ENCODE results near the gene HOXD10.

HOXD10 gene

DNA sequence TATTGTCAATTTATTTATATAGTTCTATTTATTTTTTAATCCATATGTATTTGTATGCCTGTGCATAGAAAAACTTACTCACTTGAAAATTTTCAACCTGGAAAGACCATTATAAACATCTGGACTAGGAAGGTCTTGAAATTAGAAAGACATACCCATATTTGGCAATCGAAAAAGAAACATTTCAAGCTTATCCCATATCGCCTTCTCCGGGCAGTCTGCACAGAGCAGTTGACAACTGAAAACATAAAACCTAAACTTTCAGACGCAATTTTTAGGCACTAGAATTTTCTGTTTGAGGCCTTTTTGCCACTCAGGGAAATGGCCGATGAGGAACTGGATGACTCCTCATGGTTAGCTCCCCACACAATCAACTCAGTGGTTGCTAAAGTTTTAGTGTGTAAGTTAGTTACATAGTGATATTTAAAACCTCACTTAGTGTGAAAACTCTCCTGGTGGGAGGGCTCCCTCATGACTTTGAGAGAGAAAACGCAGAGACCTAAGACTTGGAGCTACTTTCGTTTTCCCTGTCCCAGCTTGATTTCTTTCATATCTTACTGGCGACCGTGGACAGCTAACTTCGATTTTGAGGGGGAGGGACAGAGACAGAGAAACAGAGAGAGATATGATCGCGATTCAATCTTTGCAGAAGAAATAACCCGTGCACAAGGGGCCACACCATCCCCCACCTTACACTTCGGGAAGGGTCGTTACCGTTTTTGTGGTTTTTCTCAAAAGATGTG is 20.2 kb upstream of the HOXD10 start:
- no peak for DNase-seq (ENCODE audit: low read depth in 2 of 2)

DNA sequence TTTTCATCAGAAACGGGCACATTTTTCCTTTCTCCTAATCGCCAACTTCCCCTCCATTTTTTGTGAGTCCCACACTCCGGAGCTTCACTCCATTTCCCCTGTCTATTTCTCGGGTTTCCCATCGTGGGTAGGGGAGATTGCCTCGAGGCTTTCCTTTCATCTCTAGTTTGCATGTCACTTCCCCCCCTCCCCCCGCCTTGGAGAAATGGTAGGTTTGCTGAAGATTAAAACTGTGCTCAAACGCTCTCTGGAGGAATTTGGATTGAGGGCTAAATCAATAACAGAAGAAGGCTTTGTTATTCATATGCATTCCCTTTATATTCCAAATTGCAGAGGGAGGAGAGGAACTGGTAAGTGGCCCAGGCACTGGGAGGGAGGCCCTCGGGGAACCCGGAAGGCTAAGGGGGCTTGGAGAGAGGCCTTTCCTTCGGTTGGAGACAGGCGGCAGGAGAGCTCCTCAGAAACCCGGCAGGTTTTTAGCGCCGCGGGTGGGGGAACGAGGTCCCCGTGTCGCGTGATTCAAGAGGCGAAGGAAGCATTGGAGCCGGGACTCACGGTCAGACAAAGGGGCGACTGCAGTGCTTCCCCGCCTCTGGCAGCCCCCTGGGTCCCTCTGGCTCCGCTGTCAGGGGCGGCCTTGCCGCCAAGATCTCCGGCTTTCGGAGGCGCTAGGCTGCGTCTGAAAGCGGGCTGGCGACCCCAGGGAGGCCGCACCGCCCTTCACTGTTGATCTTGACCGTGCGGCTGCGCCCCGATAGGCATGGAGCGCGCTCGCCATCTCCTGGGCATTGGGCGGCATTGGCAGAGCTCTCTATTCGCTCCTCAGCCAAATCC is 19.4 kb upstream of the HOXD10 start:
- DNase-seq (ENCODE audit: low read depth in 2 of 2), result peak; percentile 13 to 31

DNA sequence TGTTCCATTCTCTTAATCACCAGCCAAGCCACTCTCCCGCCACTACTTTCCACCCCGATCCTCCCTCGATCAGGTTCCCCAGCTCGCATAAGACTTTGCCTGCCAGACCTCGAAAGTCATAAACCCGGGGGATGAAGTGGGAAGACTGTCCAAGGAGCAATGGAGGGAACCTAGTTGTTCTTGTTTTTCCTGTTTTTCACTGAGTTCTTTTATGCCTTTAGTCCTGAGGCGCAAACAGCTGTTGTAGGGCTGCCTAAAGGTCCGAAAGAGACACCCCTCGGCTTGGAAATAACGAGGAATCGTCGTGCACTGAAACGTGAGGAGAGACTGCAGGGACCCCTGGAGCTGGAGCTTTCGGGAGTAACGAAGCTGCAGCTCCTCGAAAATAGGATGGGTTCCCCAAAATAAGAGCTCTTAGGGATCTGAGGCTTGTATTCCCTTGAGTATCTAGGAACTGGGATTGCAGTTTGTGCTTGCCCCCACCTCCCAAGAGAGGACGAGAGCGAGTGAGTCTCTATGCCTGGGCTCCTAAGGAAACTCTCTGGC is 18.7 kb upstream of the HOXD10 start:
- DNase-seq (ENCODE audit: low read depth in 2 of 2), result no peak

DNA sequence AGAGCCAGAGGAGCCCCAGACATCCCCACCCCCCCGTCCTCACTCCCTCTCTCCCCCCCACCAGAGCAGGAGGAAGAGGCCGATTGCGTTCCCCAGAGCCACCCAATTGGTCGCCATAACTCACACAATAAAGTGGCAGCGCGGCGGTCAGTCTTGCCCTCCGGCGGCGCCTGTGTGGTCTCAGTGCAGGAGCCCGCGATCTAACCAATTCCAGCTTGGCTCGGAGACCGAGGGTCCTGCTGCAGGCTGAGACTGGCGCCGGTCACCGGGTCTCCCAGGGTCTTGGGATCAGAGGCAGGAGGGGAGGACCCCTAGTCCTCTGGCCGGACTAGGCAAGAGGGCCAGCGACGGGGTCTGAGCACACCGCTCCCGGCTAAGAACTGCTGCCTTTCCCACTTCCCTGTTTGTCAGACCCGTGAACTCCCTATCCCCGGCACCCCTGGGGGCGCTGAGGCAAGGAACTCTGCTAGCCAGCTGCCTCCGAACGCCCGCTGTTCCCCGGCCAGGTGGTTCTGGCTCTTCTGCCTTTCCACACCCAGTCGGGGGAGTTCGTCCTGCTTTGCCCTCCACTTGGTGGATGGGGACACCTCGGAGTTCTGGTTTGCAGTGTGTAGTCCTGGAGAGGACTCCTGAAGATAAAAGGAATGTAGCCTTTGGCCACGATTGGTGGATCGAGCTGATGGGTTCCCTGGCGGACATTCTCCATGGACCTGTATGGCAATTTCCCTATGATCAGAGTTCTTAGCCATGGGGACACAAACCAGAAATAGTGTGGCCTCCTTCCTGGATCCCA is 18.0 kb upstream of the HOXD10 start:
- no peak for DNase-seq (ENCODE audit: low read depth in 2 of 2)

DNA sequence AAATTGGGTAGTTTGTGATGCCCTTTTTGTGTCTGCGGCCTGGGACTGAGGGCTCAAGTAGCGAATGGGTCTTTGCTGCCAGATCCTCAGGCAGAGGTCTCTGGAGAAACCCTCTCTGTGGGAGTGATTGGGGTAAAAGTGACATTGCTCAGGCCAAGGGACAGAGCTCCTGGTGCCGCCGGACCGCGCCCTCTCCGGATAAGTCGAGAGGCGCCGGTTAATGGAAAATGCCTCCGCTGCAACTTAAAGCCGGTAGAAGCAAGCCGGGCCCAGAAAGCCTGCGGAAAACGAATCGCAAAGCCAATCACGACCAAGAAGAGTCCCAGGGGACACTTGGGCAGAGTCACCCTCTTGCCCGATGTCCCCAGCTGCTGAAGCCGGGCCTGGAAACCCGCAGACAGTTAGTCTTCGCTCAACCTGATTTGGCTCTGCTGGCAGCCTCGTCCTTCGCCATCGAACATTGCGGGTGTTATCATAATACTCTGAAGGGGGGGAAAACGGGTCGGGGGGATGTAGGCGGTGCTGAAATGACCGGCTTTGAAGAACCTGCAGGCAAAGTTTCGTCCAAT is 17.3 kb upstream of the HOXD10 start:
- no peak for DNase-seq (ENCODE audit: low read depth in 2 of 2)

DNA sequence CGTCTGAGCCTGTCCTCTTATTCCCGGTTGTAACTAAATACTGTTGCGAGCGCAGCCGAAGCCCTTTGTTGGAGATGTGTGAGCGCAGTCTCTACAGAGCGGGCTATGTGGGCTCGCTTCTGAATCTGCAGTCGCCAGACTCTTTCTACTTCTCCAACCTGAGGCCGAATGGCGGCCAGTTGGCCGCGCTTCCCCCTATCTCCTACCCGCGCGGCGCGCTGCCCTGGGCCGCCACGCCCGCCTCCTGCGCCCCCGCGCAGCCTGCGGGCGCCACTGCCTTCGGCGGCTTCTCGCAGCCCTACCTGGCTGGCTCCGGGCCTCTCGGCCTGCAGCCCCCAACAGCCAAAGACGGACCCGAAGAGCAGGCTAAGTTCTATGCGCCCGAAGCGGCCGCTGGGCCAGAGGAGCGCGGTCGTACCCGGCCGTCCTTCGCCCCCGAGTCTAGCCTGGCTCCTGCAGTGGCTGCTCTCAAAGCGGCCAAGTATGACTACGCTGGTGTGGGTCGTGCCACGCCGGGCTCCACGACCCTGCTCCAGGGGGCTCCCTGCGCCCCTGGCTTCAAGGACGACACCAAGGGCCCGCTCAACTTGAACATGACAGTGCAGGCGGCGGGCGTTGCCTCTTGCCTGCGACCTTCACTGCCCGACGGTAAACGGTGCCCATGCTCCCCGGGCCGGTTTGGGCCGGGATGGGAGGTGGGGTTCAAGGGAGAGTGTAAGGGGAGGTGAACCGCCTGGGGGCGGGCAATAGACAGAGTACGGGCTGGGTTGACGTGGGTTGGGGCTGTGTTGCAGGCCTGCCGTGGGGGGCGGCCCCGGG is 16.6 kb upstream of the HOXD10 start, which contains the start of gene HOXD12:
HOXD12 (plus strand) TSS at position 68 of the 819 bp plus-strand sequence; CDS start at position 75, 7 bp downstream.
- no peak for DNase-seq (ENCODE audit: low read depth in 2 of 2)

DNA sequence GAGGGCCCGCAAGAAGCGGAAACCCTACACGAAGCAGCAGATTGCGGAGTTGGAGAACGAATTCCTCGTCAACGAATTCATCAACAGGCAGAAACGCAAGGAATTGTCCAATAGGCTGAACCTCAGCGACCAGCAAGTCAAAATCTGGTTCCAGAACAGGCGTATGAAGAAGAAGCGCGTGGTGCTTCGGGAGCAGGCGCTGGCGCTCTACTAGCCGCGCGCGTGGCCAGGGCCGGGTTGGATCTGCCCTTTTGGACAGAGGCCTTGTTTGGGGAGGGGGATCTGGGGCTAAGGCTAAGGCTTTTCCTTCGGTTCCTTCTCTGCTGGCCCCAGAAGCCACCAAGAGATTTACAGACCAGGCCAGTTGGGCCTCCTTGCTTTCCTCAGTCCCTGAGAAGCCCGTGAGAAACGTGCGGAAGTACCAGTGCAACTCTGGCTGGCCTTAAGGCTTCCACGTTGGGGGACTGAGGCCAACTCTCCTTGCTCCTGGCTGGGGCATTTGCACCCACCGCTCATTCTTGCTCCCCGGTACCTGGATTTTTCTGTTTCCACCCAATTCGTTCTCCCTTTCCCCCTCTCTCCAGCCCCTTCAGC is 15.9 kb upstream of the HOXD10 start:
- no peak for DNase-seq (ENCODE audit: low read depth in 2 of 2)

DNA sequence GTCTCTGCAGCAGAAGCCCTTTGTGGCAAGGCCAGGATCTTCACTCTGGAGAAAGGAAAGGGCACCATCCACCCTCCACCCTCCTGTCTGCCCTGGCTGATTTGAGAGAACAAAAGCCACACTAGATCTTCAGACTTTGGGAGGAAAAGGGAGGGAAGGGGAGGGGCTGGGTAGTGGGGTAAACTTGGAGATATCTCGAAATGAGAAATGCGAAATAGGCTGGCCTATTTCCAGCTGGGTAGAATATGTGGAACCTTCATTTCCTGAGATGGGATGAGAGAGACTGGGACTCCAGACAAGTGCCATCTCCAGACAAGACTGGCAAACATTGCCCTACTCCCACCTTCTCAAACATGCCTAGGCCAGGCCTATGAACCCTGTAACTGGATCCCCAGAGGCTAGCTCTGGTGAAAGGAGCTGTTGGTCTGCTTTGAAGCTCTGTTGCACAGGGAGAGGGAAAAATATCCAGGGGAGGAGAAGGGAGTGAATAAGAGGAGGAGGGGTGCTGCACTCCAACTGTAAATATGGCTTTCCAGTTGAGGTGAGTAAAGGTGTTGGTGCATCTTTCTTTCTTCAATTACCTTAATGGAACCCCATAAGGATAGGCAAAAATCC is 15.3 kb upstream of the HOXD10 start:
- no peak for DNase-seq (ENCODE audit: low read depth in 2 of 2)

DNA sequence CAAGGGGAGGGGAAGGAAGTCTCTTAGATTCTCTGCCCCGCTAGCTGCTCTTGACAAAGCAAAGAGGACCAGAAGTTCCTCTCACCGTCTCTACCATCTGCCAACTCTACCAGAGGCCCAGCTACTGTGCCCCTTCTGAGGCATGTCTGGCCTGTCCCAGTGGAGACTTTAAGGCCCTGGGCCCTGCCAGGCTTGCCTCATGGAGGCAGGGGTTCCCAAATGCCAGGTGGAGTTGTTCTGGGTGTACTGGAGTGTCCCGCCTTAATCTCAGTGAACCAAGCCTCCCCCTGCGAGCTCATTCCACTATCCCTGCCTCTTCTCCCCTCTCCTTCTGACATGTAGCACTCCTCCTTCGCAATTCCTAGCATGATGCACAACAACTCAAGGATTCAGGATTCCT is 14.7 kb upstream of the HOXD10 start:
- DNase-seq (ENCODE audit: low read depth in 2 of 2), result no peak

DNA sequence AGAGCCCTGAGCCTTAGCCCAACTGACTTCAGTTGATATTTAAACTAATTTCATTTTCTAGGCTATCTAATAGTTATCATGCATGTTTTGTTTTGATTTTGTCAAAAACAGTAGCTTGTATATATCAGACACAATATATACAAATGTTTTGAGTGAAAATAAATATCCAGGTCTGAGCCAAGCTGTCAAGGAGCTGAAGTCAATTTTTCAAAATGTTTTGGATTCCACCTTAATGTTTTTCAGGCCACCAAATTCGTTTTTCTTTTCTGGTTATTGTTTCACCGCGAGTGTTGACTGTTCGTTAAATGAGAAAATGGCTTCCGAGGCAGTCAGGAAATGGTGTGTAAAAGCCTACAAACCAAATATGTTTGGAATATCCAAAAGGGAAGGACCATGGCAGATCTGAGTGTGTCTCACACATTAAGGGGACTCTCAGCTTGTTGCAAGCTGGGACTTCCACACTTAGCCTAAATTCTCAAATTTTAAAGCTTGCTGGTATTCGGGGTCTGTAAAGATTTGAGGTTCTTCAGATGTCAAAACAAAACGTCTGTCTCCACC is 14.2 kb upstream of the HOXD10 start:
- no peak for DNase-seq (ENCODE audit: low read depth in 2 of 2)

DNA sequence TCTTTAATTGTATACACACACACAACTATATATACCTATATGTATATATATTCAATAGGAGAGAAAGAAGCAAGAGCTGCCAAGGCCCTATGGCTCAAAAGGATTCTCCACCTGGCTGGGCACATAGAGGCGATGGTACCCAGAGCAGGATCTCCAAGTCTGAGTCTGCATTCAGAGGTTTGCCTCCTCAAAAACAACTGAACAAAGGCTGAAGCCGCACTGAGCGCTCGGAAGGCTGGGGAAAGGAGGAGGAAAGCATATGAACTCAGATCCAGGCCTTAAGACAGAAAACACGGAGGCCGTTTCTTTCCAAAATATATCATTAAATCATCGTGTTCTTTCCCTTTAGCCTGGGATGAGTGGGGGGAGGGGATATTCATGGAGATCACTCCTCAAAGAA is 13.4 kb upstream of the HOXD10 start:
- no peak for DNase-seq (ENCODE audit: low read depth in 2 of 2)

DNA sequence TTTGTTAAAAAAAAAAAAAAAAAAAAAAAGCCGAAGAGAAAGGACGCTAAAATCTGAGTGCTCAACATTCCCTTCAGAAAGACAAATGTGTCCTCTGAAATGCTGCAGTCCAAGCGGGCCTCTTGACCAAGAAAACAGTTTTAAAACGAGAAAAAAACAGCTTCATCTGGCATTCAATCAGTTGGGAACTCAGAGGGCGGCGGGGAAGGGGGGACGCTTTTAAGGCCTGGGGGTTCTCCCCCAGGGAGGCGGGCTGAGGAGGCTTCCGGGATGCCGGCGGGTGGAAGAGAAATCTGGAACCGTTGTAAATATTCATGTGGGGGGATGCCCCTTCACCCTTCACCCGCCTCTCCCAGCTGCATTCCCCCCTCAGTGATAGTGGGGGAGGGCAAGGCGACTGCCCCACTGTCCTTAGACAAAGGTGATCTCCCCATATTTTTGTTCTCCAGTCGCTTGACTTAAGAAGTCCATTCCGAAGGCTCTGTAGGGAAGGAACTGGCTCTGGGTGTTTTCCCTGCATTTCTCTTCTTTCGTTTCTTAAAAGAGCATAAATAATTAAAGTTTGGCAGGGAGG is 12.7 kb upstream of the HOXD10 start:
- DNase-seq (ENCODE audit: low read depth in 2 of 2), result no peak

DNA sequence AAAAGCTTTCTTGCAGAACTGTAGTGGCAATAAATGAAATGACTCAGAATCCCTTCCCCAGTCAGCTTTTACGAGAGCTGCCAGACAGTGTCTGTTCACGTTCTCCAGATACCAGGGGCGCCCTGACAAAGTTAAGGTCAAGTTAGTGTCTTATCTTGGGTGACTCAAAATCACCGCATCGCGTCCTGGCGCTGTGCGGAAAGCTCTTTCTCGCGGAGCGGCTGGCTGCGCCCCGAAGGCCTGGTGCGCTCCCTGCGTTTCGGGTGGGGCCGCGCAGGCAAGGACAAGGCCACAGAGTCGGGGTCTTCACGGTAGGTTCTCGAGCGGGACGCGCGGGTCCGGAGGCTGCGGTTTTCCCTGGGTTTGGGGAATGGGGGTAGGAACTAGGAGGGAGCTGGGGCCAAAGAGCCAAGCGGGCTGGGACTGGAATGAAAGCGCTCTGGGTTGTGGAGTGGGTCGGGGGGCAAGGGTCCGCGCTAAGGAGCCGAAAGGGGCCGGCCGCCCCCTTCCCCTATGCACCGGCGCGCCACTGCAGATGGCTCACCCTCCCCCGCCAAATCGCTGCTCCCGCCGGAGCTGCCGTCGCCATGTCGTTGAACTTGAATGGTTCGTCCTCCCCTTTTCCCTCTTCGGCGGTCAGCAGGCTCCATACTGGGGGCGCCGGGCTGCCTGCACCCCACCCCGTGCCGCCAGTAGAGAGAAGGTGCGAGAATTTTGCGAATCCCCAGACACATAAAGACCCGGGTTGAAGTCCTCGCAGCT is 12.1 kb upstream of the HOXD10 start:
- DNase-seq (ENCODE audit: low read depth in 2 of 2), result no peak

DNA sequence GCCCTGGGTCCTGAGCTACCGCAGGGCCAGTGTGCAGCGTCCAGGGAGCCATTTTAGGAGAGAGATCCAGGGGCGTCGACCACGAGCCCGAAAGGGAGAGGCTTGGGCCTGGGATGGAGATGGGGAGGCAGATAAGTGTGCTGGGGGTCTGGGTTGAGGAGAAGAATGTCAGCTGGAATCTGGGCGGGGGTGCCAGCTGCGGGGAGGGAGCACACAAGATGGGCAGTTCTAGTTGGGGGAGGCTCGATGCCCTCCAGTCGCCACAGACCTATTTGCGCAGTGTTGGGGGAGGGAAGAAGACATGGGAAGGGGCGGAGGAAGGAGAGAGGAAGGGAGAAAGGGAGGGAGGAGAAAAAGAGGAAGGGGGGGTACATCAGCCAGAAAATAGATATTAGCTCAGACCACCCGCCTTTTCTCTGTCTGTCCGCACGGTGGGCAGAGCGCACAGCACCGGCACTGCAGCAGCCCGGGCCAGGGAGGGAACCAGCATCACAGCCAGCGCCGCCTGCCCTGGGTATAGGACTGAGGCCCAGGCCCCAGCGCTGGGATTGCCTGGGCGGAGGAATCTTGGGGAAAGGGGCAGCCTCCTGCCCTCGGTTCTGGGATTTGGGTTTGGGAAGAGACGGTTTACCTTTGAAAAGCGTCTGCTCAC is 11.4 kb upstream of the HOXD10 start:
- DNase-seq (ENCODE audit: low read depth in 2 of 2), result no peak

DNA sequence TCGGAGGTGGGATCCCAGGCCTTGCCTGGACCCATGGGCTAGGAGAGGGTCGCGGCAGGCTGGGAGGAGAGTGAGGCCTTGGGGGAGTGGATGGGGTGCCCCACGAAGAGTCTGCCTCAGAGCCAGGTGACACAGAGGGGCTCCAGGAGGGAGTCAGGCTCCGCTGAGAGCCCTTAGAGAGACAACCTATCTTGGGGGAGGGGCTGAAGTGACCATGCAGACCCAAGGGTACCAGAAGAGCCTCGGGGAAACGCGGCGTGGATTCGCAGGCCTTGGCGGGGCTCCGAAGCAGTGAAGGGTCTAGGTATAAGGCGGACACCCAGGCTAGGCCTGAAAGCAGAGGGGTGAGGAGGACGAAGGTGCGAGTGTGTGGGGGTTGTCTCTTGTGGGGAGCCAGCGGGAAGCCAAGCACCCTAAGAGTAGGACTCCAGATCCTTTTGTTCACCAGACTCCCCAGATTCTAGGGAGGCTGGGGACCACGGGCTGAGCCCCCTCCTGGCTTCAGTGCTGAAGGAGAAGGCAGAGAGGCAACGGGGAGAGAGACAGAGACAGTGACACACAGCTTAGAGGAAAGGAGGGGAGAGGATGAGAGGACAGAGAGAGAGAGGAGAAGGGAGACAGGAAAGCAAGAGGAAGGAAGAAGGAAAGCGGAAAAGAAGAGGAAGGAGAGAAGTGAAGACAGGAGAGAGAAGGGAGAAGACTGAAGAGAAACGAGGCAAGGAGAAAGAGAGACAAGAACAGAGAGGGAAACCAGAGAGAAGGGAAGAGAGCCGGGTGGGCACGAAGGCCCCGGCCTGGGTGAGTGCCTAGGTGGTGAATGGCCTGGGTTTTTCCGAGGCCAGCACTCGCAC is 10.6 kb upstream of the HOXD10 start:
- DNase-seq (ENCODE audit: low read depth in 2 of 2), result no peak

DNA sequence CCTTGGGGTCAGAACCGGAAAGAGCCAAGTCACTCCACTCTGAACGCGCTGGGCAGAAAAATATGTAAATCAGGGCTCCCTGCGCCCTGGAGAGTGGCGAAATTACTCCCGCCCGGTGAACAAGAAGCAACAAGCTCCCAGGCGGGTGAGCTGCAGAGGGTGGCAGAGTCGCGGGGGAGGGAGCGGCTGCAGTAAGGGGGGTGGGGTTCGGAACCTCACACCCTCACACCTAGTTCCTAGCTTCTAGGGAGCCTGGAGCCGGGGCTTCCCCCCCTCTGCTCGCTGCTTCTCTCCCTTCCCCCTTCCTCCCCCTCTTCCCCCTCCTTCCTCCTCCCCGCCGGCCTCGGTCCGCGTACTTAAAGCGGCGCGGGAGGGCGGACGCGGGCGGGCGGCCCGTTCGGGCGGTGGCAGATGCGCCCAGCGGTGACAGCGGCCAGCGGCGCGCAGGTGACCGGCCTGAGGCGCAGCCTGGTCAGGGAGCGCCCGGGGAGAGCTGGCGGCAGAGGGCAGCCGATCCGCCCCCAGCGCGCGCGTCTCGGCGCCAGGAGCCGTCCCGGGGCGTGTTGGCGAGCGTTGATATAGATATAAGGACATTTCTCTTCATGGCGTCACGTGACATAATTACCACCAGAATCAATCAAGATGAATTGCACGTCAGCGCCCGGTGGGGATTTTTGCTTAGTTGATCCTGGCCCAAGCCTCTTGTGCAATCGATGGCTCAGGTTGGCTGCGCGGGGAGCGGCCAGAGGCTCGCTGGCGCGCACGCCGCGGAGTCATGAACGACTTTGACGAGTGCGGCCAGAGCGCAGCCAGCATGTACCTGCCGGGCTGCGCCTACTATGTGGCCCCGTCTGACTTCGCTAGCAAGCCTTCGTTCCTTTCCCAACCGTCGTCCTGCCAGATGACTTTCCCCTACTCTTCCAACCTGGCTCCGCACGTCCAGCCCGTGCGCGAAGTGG is 9.7 kb upstream of the HOXD10 start, which contains the start of gene HOXD11:
HOXD11 (plus strand) TSS at position 700 of the 959 bp plus-strand sequence; CDS start at position 776, 76 bp downstream.
- no peak for DNase-seq (ENCODE audit: low read depth in 2 of 2)

All from stimulated activated CD8-positive, alpha-beta memory T cell treated with anti-CD3 and anti-CD28 coated beads, Interleukin-7, amount 100 ng/mL, for 1 hour (primary cell).